ENCODE data around the gene NR2F1.

NR2F1 gene

DNA sequence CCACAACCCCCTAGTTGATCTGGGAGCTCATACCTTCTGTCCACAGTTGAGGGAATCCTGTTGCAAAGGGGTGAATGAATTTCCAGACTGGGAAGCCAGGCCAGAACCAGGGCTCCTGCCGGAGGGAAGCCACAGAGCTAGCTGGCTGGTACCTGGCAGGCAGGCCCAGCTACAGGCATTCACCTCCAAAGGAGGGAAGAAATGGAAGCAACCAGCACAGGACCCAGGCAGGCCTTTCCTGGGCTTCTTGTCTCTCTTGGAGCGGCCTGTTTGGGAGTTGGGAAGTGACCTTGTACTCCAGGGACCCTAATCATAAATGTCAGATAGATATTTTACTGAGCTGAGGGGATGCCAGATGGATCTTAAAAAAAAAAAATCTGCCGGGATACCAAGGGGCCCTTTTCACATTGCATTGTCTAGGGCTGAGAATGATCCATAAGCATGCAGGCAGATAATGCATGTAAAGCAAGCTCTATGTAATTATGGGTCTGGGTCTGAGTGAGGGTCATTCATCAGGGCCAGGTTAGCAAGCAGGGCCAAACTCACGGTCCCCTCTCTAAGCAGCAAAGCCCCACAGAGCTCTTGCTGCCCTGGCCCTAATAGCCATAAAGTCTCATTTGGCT is 8.4 kb downstream of the NR2F1 start:
- DNase-seq: no peak

DNA sequence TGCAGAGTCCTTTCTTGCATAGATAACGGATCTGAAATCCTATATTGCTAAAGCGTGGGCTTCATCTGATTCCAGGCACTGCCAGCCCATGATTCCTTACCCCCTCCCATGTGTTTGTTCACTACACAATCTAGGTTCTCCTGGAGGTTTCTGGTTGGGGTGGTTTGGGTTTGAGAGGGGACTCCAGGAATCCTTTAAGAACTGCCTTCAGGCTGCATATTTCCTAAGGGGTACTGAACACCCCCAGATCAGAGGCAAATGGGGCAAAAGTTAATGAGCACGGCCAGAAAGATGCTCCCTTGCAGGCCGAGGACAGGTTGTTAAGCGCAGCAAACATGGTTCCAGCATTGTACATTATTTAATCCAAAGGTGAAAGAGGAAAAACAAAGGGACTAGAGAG is 9.9 kb downstream of the NR2F1 start:
- no peak for DNase-seq

- DNase-seq: no peak
Measured at GRCh38 chr5:93593476-93594131, 10.6 kb downstream of the NR2F1 start.

DNA sequence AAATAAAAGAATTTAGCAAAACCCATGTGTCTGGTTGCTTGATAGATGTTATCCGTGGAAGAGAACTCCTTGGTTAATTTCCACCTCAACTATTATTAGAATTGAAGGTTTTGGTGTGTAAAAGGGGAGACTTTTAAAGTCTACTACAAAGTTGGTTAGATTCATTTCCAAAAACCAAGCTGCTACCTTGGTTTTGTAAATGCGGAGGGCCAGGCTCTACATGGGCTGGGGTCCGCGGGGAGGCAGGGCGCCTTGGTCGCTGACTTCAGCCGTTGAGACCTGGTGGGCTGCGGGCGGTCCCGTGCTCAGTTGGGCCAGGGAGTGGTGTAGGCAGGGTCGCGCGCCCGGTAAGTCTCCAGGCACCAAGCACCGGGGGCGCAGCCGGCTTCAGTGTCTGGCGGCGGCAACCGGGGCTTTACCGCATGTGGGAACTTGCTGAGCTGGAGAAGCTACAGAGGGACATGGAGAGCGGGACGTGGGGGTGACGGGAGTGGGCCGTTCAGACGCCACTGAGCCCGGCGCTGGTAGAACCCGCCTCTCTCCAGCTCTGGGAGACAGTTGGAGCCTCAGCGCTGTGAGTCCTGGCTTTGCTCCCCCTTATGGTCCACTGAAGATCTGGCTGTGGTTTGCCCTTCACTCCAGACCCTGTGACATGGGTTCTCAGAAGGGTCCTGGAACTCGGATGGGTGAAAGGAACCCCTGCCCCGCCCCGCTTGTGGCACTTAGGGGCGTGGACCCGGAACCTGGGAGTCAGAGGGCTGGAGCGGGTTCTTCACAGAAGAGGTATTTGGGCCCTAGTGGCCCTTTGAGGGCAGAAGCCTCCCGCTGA is 11.8 kb downstream of the NR2F1 start:
- DNase-seq: no peak

DNA sequence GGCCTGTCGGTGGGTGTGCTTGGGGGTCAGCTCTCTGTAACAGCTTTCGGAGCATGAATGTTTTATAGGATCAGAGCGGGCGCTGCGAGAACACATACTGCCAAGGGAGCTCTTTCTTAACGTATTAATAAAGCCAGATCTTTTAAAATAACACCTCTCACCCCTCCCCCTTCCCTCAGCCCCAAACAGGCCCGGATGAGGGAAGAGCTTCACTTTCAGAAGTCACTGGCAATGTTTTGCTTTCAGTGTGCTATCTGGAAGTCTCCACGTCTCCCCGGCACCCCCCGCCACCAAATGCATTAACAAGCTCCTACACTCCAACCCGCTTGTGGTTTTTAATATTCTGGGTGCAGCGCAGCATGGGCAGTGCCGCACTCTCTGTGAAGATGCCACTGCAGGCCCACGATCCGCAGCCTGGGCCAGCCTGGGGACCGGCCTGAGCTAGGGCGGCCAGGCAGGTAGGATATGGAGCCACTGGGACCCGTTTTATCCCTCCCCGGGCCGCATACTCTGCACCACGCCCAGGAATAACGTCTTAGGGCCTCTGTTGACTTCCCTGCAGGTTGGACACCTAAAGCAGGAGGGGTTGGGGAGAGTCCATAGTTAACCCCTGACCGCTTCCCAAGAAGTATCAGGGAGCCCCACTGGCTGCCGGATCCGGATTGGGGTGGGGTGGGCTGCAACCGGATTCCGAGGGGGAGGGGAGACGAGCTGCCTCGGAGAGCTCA is 12.6 kb downstream of the NR2F1 start:
- DNase-seq: no peak

- DNase-seq: no peak
Measured at GRCh38 chr5:93596310-93596675, 13.3 kb downstream of the NR2F1 start.

DNA sequence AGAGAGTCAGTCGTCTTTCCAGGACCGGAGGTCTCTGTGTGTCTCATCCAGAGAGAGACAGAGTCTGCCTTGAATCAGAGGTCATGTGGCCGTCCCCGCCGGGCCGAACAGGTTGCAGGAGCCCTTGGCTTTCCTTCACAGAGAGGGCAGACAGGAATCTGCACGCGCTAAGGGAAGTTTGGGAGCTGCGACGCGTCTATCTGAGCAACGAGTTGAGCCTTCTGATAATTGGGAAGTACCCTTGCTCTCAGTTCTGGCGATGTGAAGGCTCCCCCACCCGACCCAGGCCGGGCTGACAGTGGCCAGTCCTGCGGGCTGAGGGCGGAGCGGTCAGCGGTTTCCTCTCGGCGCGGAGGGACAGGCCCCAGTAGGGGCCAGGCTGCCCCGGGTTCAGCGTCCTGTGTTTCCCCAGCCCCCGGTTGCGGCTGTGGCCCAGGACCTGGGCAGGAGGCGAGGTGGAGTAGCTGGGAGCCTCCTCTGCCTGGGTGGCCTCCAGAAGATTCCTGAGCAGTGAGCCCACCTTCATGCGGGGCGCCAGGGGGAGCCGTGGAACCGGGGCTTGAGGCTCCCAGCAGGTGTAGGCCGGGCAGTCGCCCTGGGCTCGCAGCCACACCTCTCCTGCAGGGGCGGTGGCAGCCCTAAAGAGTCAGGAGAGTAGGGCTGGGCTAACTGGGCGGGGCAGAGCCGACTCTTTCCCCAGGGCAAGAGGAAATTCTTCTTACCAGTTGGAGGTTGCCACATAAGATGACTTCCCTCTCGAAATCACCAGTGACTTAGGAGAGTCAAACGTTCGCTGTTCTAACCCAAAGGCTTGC is 13.9 kb downstream of the NR2F1 start:
- DNase-seq: no peak

DNA sequence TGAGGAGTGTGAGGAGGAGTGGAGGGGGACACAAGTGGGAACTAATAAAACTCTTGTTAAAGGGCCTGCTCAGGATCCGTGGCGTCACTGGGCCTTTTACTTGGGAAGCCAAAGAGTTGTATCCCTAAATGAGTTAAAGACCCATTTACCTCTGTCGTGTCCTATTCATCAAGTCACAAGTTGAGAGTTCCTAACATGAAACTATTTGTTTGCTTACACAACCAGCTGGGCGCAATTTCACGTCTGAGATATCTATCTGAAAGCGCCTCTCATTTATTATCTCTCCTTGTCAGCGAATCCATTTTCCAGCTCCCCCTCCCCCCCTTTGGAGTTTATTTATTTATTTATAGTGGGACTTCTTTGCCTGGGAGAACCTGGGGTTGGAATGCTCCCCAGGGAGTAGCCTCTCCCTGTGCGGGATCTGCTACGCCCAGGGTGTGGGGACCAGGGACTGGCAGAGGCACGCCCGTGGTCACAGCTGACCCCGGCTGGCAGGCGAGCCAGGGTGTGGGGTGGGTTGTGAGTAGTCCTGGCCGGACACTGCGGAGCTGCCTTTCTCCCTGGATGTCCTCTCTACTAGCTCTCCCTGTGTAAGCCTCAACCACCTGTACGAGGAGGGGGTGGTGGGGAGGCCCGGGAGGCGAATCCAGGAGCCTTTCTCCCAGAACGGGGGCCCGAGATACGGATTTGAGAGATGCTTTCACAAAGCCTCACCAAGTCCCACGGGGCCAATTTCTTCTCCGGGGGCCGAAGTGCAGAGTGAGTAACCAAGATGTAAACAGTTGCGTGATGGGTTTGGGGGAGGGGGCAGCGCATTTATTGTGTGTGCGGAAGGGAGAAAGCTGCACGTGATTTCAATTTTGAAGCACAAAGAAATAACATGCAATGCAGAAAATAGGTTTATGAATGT is 15.3 kb downstream of the NR2F1 start:
- no peak for DNase-seq

DNA sequence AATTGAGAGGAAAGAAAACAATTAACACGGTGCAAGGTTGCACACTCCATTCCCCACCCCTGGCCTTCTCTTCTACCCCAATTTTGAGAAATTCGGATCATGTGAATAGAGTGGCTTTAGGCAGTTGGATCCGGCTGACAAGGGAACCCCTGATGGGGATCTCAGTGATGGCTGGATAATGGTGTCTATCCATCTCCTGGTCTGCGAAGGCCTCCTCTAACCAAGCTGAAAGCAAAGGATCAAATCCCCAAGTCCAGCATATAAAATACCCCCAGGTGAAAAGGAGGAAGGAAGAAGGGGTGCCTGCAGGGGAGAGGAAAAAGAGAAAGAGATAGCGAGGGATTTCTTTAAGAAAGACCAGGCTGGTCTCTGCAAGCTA is 16.0 kb downstream of the NR2F1 start:
- DNase-seq: no peak

DNA sequence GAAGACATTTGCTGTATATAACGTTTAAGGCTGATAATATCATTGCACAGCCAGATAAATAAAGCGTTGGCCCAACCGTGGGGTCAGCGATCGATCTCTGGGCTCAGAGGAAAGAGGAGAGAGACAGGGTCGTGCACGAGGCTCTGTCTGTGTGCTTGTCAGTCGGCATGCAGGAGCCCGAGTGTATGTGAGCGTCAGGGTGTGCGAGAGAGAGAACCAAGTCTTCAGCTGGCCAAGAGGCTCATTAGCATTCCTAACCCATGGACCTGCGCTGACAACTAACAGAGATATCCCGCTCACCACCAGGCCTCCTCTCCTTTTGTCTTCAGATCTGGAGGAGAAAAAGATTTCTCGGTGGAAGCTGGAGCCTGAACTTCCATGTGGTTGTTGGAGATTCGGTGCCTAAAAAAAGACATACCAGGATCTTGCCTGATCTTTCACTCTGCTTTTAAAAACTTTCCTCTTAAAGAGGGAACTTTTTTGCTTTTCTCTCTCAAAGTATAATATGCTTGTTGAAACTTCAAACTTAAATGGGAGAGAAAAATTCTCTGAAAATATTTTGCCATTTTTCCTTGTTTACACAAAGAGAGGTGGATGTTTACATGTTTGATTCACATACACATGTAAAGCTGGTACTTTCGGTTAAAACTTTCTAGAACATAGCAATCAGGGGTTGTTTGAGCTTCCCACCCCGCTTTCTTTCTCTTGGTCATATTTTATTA is 16.5 kb downstream of the NR2F1 start:
- no peak for DNase-seq

GRCh38 chr5:93600409-93601070 is 17.5 kb downstream of the NR2F1 start:
- DNase-seq: no peak

DNA sequence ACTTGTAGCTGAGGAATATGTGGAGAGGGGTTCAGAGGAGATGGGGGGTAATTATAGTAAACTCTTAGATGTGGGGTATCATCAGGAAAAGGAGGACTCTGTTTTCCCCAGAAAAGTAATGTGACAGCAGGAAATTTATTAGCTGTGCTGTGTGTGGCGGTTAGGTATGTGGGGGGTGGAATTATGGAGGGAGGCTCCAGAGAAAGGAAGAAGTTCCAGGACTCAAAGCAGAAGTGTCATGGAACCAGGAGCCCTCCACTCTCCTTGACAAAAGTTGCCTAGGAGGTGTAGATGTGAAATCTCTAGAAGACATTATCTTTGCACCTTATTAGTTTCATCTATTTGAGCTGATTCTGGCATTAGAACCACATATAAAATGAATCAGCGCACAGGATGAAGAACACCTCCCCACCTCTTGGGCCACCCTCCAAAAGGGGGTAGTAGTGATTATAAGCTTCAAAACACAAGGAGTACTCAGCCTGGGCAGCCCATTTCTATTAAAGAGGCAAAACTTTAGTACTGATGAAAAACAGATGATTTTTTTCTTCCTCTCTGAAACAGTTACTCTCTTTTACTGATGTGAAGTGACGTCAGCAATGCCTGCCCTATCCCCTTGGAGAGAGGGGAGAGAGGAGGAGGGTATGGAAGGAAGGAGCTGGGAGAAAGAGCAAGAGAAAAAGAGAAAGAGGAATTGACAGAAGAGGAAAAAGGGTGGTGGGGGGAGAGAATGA is 18.2 kb downstream of the NR2F1 start:
- DNase-seq: no peak

GRCh38 chr5:93601802-93602155 is 18.8 kb downstream of the NR2F1 start:
- DNase-seq: no peak

- DNase-seq: no peak
Measured at GRCh38 chr5:93602241-93603077, 19.4 kb downstream of the NR2F1 start.

DNA sequence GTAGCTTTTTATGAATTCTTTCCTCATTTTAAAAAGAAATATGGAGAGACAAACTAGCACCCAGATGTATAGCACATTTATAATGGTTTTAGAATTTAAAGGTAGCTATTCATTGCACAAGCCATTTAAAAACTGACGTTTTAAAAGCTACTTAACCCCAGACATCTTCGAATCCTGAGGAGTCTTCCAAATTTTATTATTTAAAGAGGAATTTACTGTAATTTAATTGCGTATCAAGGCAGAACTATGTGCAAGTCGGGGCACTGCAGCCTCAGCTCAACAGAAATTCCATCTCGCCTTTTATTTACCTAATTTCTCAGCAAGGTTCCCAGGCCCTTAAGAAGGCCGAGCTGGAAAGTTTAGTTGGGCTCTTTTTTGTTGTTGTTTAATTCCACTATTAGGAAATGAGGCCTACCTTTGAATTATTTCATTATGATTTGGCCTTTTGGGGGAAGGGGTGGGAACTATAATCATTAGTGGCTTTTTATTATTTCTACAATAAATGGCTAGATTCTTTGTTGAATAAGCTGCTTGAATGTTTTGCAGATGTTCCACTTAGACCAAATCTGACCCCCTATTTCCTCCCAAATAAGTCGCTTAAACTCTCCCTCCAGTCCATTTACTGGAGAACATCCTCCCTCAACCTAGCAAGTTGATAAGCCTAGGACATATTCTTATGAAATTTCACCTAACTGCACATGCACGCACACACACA is 20.2 kb downstream of the NR2F1 start:
- DNase-seq: no peak

DNA sequence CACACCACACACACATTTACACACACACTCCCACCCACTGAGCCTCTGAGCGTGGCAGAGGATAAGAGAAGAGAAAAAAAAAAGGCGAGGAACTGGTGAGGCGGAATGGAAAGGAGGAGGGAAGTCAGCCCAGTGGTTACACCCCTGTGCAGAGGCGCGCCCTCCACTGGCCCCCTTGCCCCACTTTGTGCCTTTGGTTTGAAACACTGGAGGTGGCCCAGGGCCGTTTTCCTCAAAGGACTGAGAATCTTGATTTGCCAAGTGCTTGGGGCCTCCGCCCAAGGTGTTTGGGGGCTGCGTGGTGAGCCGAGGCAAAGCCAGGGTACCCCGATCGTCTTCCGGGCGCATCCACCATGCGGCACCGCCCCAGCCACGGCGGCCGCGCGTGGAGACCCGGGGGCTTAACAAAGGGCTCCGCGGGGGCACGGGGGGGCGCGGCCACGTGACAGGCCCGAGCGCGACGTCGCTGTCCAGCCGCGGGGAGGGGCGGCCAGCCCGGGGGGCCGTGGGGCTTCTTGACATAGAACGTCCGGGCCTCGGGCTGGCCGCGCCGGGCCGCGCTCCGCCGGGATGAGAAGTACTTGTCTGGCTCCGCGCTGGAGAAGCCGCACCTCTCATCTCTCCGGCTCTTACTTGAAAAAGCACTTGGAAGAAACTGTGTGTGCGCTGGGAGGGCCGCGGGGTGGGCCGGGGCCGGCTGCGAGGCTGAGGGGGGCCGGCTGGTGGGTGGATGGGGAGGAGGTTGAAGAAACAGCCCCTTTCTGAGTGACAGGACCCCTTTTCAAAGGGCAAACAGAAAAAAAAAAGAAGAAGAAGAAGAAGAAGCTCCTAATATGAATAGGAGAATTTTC is 21.0 kb downstream of the NR2F1 start:
- DNase-seq: no peak

Measured in central memory CD4-positive, alpha-beta T cell (primary cell).